Stimulated activated CD4-positive, alpha-beta T cell treated with anti-CD3 and anti-CD28 coated beads, Interleukin-4, amount 100 ng/mL, for 1 hour (primary cell): ENCODE results near the gene CASP7.
"Not testable (repeated sequence)": the region's sequence is repeated elsewhere in the genome, so short reads cannot be mapped to it uniquely, and the experiment has no call there.

Experiments
- DNase-seq: peaks from one replicate; pipeline ENCODE4 v3.0.0-alpha.2; 2020

CASP7 gene

GRCh38 chr10:113679463-113680189 is at the start of gene CASP7:
TSS of gene CASP7 (plus strand) at chr10:113679912. CDS start at chr10:113697494, 17,582 bp downstream.
- DNase-seq: peak; percentile 78

DNA sequence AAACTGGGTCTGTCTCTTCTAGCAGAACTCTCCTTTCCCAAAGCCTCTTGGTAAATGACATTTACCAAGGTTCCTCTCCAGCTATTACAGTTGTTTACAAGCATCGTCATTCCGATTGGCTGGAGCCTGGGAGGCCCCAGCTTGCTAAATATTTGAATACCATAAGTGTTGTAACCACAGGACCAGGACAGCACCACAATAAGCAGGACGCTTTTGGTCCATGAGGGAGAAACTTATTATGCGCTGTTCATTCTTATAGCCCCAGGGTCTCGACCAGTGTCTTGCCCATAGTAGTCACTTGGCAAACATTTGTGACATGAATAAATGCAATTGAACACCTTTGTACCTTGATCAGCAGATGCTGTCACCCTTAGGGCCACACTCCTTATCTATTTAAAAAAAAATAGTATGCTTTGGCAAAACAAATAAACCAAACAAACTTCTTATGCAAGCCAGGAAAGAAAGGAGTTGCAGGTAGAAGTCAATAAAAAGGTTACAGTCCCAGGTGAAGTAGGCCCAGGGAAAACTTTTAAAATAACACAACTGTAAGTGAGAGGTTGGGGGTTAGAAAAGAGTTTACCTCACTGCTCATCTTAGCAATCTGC is 48.7 kb upstream of the CASP7 start:
- DNase-seq: no peak

- no peak for DNase-seq
These were observed 47.9 kb upstream of the CASP7 start for GRCh38 chr10:113631684-113632367.

GRCh38 chr10:113639966-113640365 is 39.7 kb upstream of the CASP7 start:
- DNase-seq: no peak

GRCh38 chr10:113641702-113642101 is 38.0 kb upstream of the CASP7 start:
- DNase-seq: no peak

GRCh38 chr10:113643183-113643582 is 36.5 kb upstream of the CASP7 start:
- DNase-seq: no peak

GRCh38 chr10:113644185-113645120 is 35.3 kb upstream of the CASP7 start:
- DNase-seq: no peak

- DNase-seq: no peak
These were observed 33.1 kb upstream of the CASP7 start for GRCh38 chr10:113646336-113647201.

- no peak for DNase-seq
These were observed 31.9 kb upstream of the CASP7 start for GRCh38 chr10:113647812-113648211.

DNA sequence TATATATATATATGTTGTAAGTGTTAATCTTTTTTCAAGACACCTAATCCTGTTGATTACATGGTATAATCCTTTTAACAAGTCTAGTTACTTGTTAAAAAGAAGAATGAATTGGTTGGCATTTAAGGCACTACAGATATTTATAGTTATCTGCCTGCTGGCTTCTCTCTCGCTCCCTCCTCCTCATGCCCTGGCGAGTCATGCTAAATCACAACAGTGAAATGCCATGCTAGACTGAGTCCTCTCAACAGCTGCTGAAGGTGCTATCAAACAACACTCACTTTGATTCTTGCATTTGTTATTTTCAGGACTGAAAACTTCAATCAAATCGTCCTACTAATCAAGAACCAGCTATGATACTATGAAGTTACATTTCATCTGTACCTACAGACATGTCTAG is 31.2 kb upstream of the CASP7 start:
- DNase-seq: no peak

DNA sequence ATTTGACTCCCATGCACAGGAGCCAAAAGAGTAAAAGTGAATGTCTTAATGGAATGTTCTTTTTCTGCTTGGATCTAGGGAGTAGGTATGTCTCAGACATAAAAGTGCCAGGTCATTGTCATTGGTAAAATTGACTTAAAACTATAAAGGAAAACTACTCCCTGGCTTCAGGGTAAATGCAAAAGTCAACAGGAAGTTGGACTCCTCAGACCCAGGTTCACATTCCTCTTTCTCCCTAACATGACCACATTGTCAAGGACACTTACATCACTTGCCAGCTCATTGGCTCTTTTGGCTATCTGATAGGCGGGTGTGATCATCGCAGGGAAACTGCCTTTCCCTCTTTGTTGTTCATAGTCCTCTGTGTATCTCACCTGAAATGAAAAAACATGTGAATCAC is 29.5 kb upstream of the CASP7 start:
- DNase-seq: no peak

GRCh38 chr10:113651021-113651420 is 28.7 kb upstream of the CASP7 start:
- no peak for DNase-seq

DNA sequence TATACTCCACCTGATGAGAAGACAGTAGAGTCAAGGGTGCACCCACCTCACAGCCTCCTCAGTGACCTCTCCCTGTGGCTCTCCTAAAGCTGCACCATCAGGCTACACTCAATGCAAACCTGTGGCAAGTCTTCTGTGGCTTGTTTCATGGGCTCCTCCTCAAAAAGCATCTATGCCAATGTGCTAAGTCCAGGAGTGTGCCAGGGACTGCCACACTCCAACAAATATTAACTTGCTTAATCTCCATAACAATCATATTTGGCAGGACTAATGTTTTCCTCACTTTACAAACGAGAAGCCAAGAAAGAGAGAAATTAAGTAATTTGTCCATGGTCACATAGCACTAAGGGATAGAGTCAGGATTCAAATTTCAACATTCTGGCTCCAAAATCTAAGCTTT is 27.8 kb upstream of the CASP7 start:
- DNase-seq: no peak

DNA sequence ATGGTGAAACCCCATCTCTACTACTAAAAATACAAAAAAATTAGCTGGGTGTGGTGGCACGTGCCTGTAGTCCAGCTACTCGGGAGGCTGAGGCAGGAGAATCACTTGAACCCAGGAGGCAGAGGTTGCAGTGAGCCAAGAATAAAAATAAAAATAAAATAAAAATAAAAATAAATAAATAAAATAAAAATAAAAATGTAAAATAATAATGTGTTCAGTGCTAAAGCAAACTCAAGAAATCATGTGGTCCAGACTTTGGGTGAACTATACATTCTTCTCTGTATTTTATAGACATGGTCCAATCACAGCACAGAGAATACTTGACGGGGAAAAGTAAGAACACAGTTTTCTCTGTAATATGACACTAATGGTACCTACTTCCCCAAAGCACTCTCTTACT is 27.3 kb upstream of the CASP7 start:
- DNase-seq: not testable (repeated sequence)

DNA sequence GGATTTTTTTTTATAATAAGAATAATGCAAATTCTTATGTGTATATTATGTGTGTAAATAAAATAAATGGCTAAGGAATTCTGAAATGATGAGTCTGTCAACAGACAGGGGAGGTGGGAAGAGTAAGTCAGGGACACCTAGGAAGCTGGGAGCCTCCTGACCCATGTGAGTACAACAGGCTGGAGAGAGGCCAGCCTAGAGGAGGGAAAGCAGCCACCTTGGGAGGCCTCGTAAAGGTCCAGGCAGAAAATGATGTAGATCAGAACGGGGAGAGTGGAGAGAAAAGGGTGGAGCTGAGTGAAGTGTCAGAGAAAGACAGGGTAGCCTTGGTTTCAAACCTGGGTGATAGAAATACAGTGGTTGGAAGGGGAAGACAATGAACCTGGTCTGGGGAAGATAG is 22.8 kb upstream of the CASP7 start:
- no peak for DNase-seq

- no peak for DNase-seq
These were observed 22.2 kb upstream of the CASP7 start for GRCh38 chr10:113657544-113657943.

DNA sequence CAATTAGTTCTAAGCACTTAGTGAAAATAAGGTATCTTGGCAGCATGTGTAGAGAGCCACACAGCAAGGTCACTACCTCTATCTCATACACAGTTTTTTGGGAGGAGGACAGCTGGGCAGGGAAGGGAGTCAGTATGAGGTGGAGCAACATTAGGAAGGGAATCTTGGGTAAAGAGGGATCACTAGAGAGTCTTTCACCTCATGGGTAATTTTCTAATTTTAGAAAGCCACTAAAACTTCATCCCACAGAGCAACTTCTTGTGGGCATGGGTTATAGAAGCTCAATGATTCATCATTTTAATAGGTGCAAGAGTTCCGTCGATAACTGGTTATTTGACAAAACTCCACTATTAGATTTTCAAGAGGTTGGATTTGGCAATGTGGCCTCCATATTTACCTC is 18.4 kb upstream of the CASP7 start:
- DNase-seq: no peak

- DNase-seq: no peak
These were observed 16.6 kb upstream of the CASP7 start for GRCh38 chr10:113663142-113663541.

- no peak for DNase-seq
These were observed 15.8 kb upstream of the CASP7 start, which contains the start of gene NRAP for GRCh38 chr10:113663908-113664307. TSS of gene NRAP (minus strand) at chr10:113664041. CDS start at chr10:113663882, 159 bp downstream.

- DNase-seq: no peak
These were observed 14.4 kb upstream of the CASP7 start for GRCh38 chr10:113665352-113665751.

DNA sequence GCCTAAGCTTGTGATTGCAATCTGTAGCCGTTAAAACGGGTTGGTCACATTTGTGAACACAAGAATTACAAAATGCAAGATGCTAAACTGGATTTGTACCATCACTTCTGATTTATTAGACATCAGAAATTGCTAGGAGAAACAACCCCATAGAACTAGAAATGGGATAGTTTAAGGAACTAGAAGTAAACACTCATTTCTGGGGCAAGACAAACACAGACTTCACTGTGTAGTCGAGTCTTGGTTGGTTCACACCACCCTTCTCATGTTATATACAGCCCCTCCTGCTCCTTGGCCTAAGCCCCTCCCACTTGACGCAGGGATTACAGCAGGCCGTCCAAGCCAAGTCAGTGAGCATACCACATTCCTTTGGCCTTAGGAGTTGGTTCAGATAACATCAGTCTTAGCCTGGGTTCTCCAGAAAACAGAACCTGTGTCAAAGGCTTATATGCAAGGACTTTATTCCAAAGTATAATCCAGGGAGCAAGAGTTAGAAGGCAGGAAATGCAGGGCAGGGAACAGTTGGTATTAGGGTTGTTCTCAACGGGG is 13.8 kb upstream of the CASP7 start:
- DNase-seq: no peak
